SK-N-SH (cell line): Measurements from ENCODE around the gene RNGTT.

ENCODE experiments used
- CTCF ChIP-seq: fragments of 200-600 bp; sonication (generic); IDR thresholded peaks from 2 replicates; pipeline ENCODE4 v1.6.1; 2017; ENCODE audit warnings: antibody characterized with exemption, mild to moderate bottlenecking, moderate library complexity
- NRF1 ChIP-seq: IDR thresholded peaks from 2 replicates; pipeline ENCODE4 v1.6.1; 2012; ENCODE audit warnings: low read depth, mild to moderate bottlenecking, low read length
- POLR2AphosphoS5 ChIP-seq: IDR thresholded peaks from 2 replicates; pipeline ENCODE4 v1.6.1; 2012; ENCODE audit warnings: low read depth, low read length
- RAD21 ChIP-seq: IDR thresholded peaks from 2 replicates; pipeline ENCODE4 v1.6.1; 2012; ENCODE audit warnings: mild to moderate bottlenecking, low read length
- RCOR1 ChIP-seq: fragments of 150-350 bp; IDR thresholded peaks from 2 replicates; pipeline ENCODE4 v1.6.1; 2017; ENCODE audit warnings: antibody characterized with exemption, low read length
- REST ChIP-seq: IDR thresholded peaks from 2 replicates; pipeline ENCODE4 v1.6.1; 2012; ENCODE audit warnings: mild to moderate bottlenecking, low read depth, low read length, moderate library complexity
- TAF1 ChIP-seq: IDR thresholded peaks from 2 replicates; pipeline ENCODE4 v1.6.1; 2012; ENCODE audit warnings: low read depth, mild to moderate bottlenecking, low read length, moderate library complexity, borderline replicate concordance

DNA sequence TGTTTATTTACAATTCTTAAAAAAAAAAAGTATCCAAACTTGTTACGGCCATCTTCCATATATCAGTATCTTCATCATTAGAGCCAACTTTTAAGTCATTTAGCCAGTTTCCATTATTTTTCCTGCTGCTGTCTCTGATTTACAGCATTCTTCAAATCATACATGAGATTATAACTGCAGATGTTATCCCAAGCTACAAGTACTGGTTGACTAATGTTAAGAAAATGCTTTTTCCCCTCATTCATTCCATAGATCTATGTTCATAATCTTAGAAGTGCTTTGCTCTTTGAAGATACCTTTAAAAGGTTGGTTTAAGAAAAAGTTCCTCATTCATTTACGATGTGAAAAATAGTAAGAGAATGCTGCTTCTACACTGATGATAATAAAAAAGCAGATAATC, 158.7 kb downstream of the RNGTT start:
- TF ChIP-seq REST (no peak), RCOR1 (no peak), TAF1 (no peak), CTCF (no peak), POLR2AphosphoS5 (no peak), NRF1 (no peak), RAD21 (no peak)
